Glutamatergic neuron (in vitro differentiated cells): ENCODE measurements around the gene KRT6B. TPM values are rescaled to one million over a fixed set of nuclear protein-coding genes. Genes with fewer than 3 reads are reported as not detected.

Experiments used
- DNase-seq: peaks from one replicate; pipeline ENCODE4 v3.0.0; 2022
- H3K27ac Mint-ChIP-seq: one replicate; pipeline ENCODE4 v1.8.0; 2020; ENCODE audit warnings: mild to moderate bottlenecking, mixed read lengths, inconsistent platforms; ENCODE audit not compliant: unreplicated experiment
- H3K27me3 Mint-ChIP-seq: one replicate; pipeline ENCODE4 v1.8.0; 2020; ENCODE audit warnings: mild to moderate bottlenecking, moderate library complexity, mixed read lengths, inconsistent platforms; ENCODE audit not compliant: unreplicated experiment
- H3K36me3 Mint-ChIP-seq: one replicate; pipeline ENCODE4 v1.8.0; 2020; ENCODE audit warnings: mild to moderate bottlenecking, mixed read lengths, inconsistent platforms; ENCODE audit not compliant: unreplicated experiment
- H3K4me1 Mint-ChIP-seq: one replicate; pipeline ENCODE4 v1.8.0; 2020; ENCODE audit warnings: mild to moderate bottlenecking, low read depth, mixed read lengths, inconsistent platforms; ENCODE audit not compliant: unreplicated experiment
- H3K4me3 Mint-ChIP-seq: one replicate; pipeline ENCODE4 v1.8.0; 2020; ENCODE audit warnings: mild to moderate bottlenecking, mixed read lengths, inconsistent platforms; ENCODE audit not compliant: unreplicated experiment
- H3K9me3 Mint-ChIP-seq: one replicate; pipeline ENCODE4 v1.8.0; 2020; ENCODE audit warnings: mild to moderate bottlenecking, moderate library complexity, mixed read lengths, inconsistent platforms; ENCODE audit not compliant: unreplicated experiment
- total RNA-seq: library from RNA; stranded (reverse); fragmentation: NEBNext Ultra II Directional; extraction: Animal tissue kit (Norgen Biotek cat#: 25700); gene quantifications from one replicate; pipeline ENCODE4 v1.2.1, GENCODE V29; 2021; ENCODE audit not compliant: unreplicated experiment
- TF ChIP-seq, protein P1 (sequence below): fragments of 200-600 bp; sonication (generic); IDR thresholded peaks from one replicate; pipeline ENCODE4 v1.5.0; 2021; ENCODE audit not compliant: partially characterized antibody, unreplicated experiment

KRT6B gene
- total RNA-seq, 1 donor from 2014 or later, result not detected

DNA sequence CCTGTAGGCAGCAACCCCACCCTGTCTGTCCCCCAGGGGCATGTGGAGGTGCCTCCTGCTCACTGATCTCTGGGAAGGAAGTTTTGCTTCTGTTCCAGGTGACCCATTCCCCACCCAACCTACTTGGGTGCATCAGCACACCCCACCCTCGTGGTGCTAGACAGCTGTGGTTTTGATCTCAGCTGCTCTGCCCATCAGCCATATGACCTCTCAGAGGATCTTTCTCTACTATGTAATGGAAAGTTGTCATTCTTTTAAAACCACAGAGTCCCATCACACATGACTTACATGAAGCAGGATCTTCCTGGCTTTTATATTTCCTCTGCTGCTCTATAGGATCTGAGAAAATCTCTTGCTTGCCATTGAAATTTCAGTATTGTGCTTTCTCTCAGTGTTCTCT lies 32.3 kb downstream of the KRT6B start:
- Mint-ChIP-seq H3K36me3 (no peaks in the 10 kb centered on the region), H3K4me1 (no peaks in the 10 kb centered on the region), H3K27ac (no peak overlapping the region), H3K9me3 (peaks cover 5% of the 10 kb centered on the region), H3K27me3 (peaks cover 3% of the 10 kb centered on the region), H3K4me3 (no peak overlapping the region)
- TF ChIP-seq, protein P1, sequence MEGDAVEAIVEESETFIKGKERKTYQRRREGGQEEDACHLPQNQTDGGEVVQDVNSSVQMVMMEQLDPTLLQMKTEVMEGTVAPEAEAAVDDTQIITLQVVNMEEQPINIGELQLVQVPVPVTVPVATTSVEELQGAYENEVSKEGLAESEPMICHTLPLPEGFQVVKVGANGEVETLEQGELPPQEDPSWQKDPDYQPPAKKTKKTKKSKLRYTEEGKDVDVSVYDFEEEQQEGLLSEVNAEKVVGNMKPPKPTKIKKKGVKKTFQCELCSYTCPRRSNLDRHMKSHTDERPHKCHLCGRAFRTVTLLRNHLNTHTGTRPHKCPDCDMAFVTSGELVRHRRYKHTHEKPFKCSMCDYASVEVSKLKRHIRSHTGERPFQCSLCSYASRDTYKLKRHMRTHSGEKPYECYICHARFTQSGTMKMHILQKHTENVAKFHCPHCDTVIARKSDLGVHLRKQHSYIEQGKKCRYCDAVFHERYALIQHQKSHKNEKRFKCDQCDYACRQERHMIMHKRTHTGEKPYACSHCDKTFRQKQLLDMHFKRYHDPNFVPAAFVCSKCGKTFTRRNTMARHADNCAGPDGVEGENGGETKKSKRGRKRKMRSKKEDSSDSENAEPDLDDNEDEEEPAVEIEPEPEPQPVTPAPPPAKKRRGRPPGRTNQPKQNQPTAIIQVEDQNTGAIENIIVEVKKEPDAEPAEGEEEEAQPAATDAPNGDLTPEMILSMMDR, result no peak
- no peak for DNase-seq

DNA sequence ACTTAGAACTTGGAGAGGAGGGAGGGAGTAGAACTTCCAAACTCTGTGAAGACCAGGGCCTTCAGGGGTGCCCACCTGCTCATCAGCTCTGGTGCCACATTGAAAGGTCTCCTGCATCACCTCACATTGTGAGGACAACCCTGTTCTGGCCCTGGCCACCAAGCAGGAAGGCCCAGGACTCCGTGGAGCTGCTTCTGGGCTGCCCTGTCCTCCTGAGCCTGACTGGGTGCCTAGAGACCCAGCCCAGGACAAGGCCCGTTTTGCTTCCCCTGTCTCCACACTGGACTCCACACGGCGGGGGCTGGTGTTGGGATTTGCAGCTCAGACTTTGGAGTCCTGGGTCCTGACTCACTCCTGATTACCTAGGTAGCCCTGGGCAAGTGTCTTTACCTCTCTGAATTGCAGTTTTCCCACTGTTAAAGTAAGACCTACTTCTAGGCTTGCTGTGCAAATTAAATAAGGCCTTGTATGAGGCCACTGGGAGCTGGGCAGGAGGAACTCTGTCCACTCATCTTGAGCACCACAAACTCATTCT lies 33.3 kb downstream of the KRT6B start:
- H3K4me3 Mint-ChIP-seq, result no peak overlapping the region
- no peak overlapping the region for H3K27ac Mint-ChIP-seq
- H3K36me3 Mint-ChIP-seq, result no peaks in the 10 kb centered on the region
- no peaks in the 10 kb centered on the region for H3K4me1 Mint-ChIP-seq
- TF ChIP-seq, protein P1, result no peak
- H3K27me3 Mint-ChIP-seq, result peaks cover 3% of the 10 kb centered on the region
- no peak for DNase-seq
- H3K9me3 Mint-ChIP-seq, result peaks cover 5% of the 10 kb centered on the region

GRCh38 chr12:52417740-52418139 lies 34.2 kb downstream of the KRT6B start:
- DNase-seq, result no peak
- H3K36me3 Mint-ChIP-seq, result peaks cover 1% of the 10 kb centered on the region
- no peak overlapping the region for H3K27ac Mint-ChIP-seq
- peaks cover 3% of the 10 kb centered on the region for H3K27me3 Mint-ChIP-seq
- peaks cover 5% of the 10 kb centered on the region for H3K9me3 Mint-ChIP-seq
- no peak overlapping the region for H3K4me3 Mint-ChIP-seq
- no peaks in the 10 kb centered on the region for H3K4me1 Mint-ChIP-seq
- TF ChIP-seq, protein P1, result no peak

- H3K36me3 Mint-ChIP-seq, result peaks cover 5% of the 10 kb centered on the region
- TF ChIP-seq, protein P1, result no peak
- no peak overlapping the region for H3K4me3 Mint-ChIP-seq
- peaks cover 10% of the 10 kb centered on the region for H3K27me3 Mint-ChIP-seq
- no peak for DNase-seq
- H3K4me1 Mint-ChIP-seq, result no peaks in the 10 kb centered on the region
- peaks cover 6% of the 10 kb centered on the region for H3K9me3 Mint-ChIP-seq
- H3K27ac Mint-ChIP-seq, result no peak overlapping the region
Observed at GRCh38 chr12:52416795-52417194, 35.2 kb downstream of the KRT6B start.

- Mint-ChIP-seq H3K27ac (peak overlapping the region; percentile 4), H3K36me3 (peaks cover 5% of the 10 kb centered on the region), H3K9me3 (peaks cover 6% of the 10 kb centered on the region), H3K4me3 (no peak overlapping the region), H3K27me3 (peaks cover 11% of the 10 kb centered on the region), H3K4me1 (no peaks in the 10 kb centered on the region)
- TF ChIP-seq, protein P1, result no peak
- DNase-seq, result no peak
Observed at GRCh38 chr12:52415870-52416750, 35.8 kb downstream of the KRT6B start.
